Body of pancreas (tissue), 4 donors: ENCODE data around the gene KRT3. TPM values are rescaled to one million over a fixed set of nuclear protein-coding genes. Genes with fewer than 3 reads are reported as not detected.

Source experiments
- ATAC-seq: fragments of 150-250 bp; one replicate; pipeline ENCODE4 v1.9.1; 2016
- DNase-seq, 4 donors: peaks; one replicate each; pipeline ENCODE4 v3.0.0-alpha.2; 2019
- H3K27ac ChIP-seq, 4 donors: fragments of 200-600 bp; sonication (generic); 1 replicate in 3 of 4; 2 replicates in 1 of 4; pipeline versions ENCODE4 v1.5.1 to v1.6.1; 2016 to 2019; ENCODE audit warnings: mild to moderate bottlenecking in 1 of 4, mixed read lengths in 1 of 4, moderate library complexity in 1 of 4
- H3K27me3 ChIP-seq, 2 donors: fragments of 200-600 bp; sonication (generic); one replicate each; pipeline ENCODE4 v1.6.0; 2016; ENCODE audit warnings: mild to moderate bottlenecking in 1 of 2
- H3K36me3 ChIP-seq, 2 donors: fragments of 200-600 bp; sonication (generic); replicated peaks in 1 of 2; 2 replicates each; pipeline ENCODE4 v1.5.1; 2016; ENCODE audit warnings: low read depth in 2 of 2; ENCODE audit not compliant: insufficient read depth in 1 of 2
- H3K4me1 ChIP-seq: fragments of 200-600 bp; sonication (generic); one replicate; pipeline ENCODE4 v1.6.0; 2016
- H3K4me3 ChIP-seq, 2 donors: fragments of 200-600 bp; sonication (generic); 1 replicate in 1 of 2; 2 replicates in 1 of 2; pipeline ENCODE4 v1.5.1; 2016 to 2019
- H3K9me3 ChIP-seq, 3 donors: fragments of 200-600 bp; sonication (generic); 1 replicate in 2 of 3; 2 replicates in 1 of 3; pipeline ENCODE4 v1.5.1; 2016
- CTCF ChIP-seq, 7 experiments: fragments of 450-650 bp in 4 of 7; fragments of 200-600 bp in 3 of 7; sonication (generic) in 3 of 7; IDR thresholded peaks; one replicate each; pipeline ENCODE4 v1.5.1; 2016 to 2019; ENCODE audit warnings: antibody characterized with exemption in 7 of 7
- POLR2A ChIP-seq, 3 donors: fragments of 450-650 bp; IDR thresholded peaks; one replicate each; pipeline ENCODE4 v1.6.1; 2016; ENCODE audit warnings: antibody characterized with exemption in 3 of 3, mild to moderate bottlenecking in 2 of 3
- WGBS, 2 donors: methylation state at CpG; one replicate each; pipeline ENCODE4 v1.1.5; 2017; 5-methylcytosine and 5-hydroxymethylcytosine counted together
- intact Hi-C: fragments of 100-400 bp; cut with DNase I; formaldehyde crosslinking; loops from one replicate; pipeline ENCODE4 v1.15.1; 2023
- total RNA-seq, 2 donors: library from RNA; depleted of rRNA; stranded (reverse); fragments of >200 nt; gene quantifications; one replicate each; pipeline ENCODE4 v1.1.0, GENCODE V29; 2016

KRT3 gene
- total RNA-seq, 2 donors from 2014 or later = not detected

GRCh38 chr12:52772188-52772587 is 23.7 kb downstream of the KRT3 start:
- H3K4me1 ChIP-seq = no peaks in the 10 kb centered on the region
- no peaks in the 10 kb centered on the region for H3K9me3 ChIP-seq
- DNase-seq = no peak
- H3K36me3 ChIP-seq = no peaks in the 10 kb centered on the region
- H3K4me3 ChIP-seq = no peak overlapping the region
- intact Hi-C loops = no loop called here
- WGBS, 2 donors = 73% methylated on average over 3 to 4 of the region's 4 CpGs
- no peak for TF ChIP-seq CTCF (IDR thresholded peaks at IDR 0.05)
- TF ChIP-seq POLR2A (IDR thresholded peaks at IDR 0.05) = no peak
- H3K27ac ChIP-seq = no peak overlapping the region
- ATAC-seq = no peak
- no peaks in the 10 kb centered on the region for H3K27me3 ChIP-seq

GRCh38 chr12:52771505-52771904 is 24.4 kb downstream of the KRT3 start:
- Histone ChIP-seq H3K9me3 (no peaks in the 10 kb centered on the region), H3K4me3 (no peak overlapping the region), H3K27me3 (no peaks in the 10 kb centered on the region), H3K36me3 (no peaks in the 10 kb centered on the region), H3K27ac (no peak overlapping the region), H3K4me1 (no peaks in the 10 kb centered on the region)
- TF ChIP-seq POLR2A (IDR thresholded peaks at IDR 0.05) = no peak
- no peak for DNase-seq
- 49 to 60% methylated on average over 4 of the region's 4 CpGs for WGBS, 2 donors
- ATAC-seq = no peak
- intact Hi-C loops = no loop called here

GRCh38 chr12:52771088-52771487 is 24.8 kb downstream of the KRT3 start:
- 68 to 71% methylated on average over 6 of the region's 6 CpGs for WGBS, 2 donors
- no peaks in the 10 kb centered on the region for H3K27me3 ChIP-seq
- H3K27ac ChIP-seq = no peak overlapping the region
- H3K9me3 ChIP-seq = no peaks in the 10 kb centered on the region
- DNase-seq (no peak), ATAC-seq (no peak)
- intact Hi-C loops = no loop called here
- no peak overlapping the region for H3K4me3 ChIP-seq
- no peak for TF ChIP-seq POLR2A (IDR thresholded peaks at IDR 0.05)
- no peak for TF ChIP-seq CTCF (IDR thresholded peaks at IDR 0.05)
- H3K4me1 ChIP-seq = no peaks in the 10 kb centered on the region
- H3K36me3 ChIP-seq = no peaks in the 10 kb centered on the region

- DNase-seq = no peak
- H3K4me1 ChIP-seq = no peaks in the 10 kb centered on the region
- H3K36me3 ChIP-seq = no peaks in the 10 kb centered on the region
- intact Hi-C loops = no loop called here
- H3K27ac ChIP-seq = no peak overlapping the region
- no peaks in the 10 kb centered on the region for H3K9me3 ChIP-seq
- no peak for ATAC-seq
- no peaks in the 10 kb centered on the region for H3K27me3 ChIP-seq
- H3K4me3 ChIP-seq = no peak overlapping the region
- TF ChIP-seq CTCF (IDR thresholded peaks at IDR 0.05) (no peak), POLR2A (IDR thresholded peaks at IDR 0.05) (no peak)
Observed at GRCh38 chr12:52769946-52770345, 26.0 kb downstream of the KRT3 start.

GRCh38 chr12:52769354-52769753 is 26.6 kb downstream of the KRT3 start:
- TF ChIP-seq POLR2A (IDR thresholded peaks at IDR 0.05) = no peak
- TF ChIP-seq CTCF (IDR thresholded peaks at IDR 0.05) = no peak
- ATAC-seq (no peak), DNase-seq (no peak)
- H3K4me1 ChIP-seq = no peaks in the 10 kb centered on the region
- no peaks in the 10 kb centered on the region for H3K27me3 ChIP-seq
- H3K9me3 ChIP-seq = no peaks in the 10 kb centered on the region
- no peaks in the 10 kb centered on the region for H3K36me3 ChIP-seq
- 63% methylated on average over 3 of the region's 3 CpGs for WGBS, 2 donors
- no peak overlapping the region for H3K4me3 ChIP-seq
- intact Hi-C loops = no loop called here
- no peak overlapping the region for H3K27ac ChIP-seq
